NCI-H69 (cell line): ENCODE data around the gene UBL7.
"Not testable (repeated sequence)": the region's sequence is repeated elsewhere in the genome, so short reads cannot be mapped to it uniquely, and the experiment has no call there.

Experiments used
- DNase-seq: peaks from one replicate; lab custom pipeline; 2025; lab: John Stamatoyannopoulos, UW

The UBL7 gene

GRCh38 chr15:74463634-74464033, 2.7 kb upstream of the UBL7 start:
- DNase-seq = no peak

GRCh38 chr15:74461847-74462511, 1.0 kb upstream of the UBL7 start:
- peak; percentile 17 for DNase-seq

GRCh38 chr15:74460298-74460697, 662 bp downstream of the UBL7 start:
- no peak for DNase-seq

- not testable (repeated sequence) for DNase-seq
Measured at GRCh38 chr15:74459798-74460197, 1.2 kb downstream of the UBL7 start.

- DNase-seq = no peak
Measured at GRCh38 chr15:74458473-74458872, 2.5 kb downstream of the UBL7 start.

GRCh38 chr15:74457036-74457435, 3.9 kb downstream of the UBL7 start:
- DNase-seq = not testable (repeated sequence)

- no peak for DNase-seq
Measured at GRCh38 chr15:74454764-74455500, 6.0 kb downstream of the UBL7 start.

- DNase-seq = no peak
Measured at GRCh38 chr15:74453925-74454763, 6.8 kb downstream of the UBL7 start.

GRCh38 chr15:74451861-74452835, 8.8 kb downstream of the UBL7 start:
- DNase-seq = no peak

GRCh38 chr15:74451322-74451721, 9.6 kb downstream of the UBL7 start:
- DNase-seq = no peak

GRCh38 chr15:74449643-74450205, 11.2 kb downstream of the UBL7 start:
- DNase-seq = no peak

GRCh38 chr15:74449095-74449494, 11.9 kb downstream of the UBL7 start:
- no peak for DNase-seq

- no peak for DNase-seq
Measured at GRCh38 chr15:74445816-74446763, 14.9 kb downstream of the UBL7 start.

- no peak for DNase-seq
Measured at GRCh38 chr15:74444106-74445062, 16.6 kb downstream of the UBL7 start.

- DNase-seq = no peak
Measured at GRCh38 chr15:74443100-74443909, 17.7 kb downstream of the UBL7 start.

- DNase-seq = no peak
Measured at GRCh38 chr15:74442604-74443003, 18.4 kb downstream of the UBL7 start.

GRCh38 chr15:74442063-74442462, 18.9 kb downstream of the UBL7 start:
- no peak for DNase-seq
